Small intestine (tissue), 7 donors: ENCODE measurements around the gene CUTC. TPM values are rescaled to one million over a fixed set of nuclear protein-coding genes. Genes with fewer than 3 reads are reported as not detected.

Source experiments
- DNase-seq, 2 donors: peaks; one replicate each; pipeline versions ENCODE4 v3.0.0 to v3.0.0-alpha.2; 2013
- FAIRE-seq: peaks from 2 replicates; lab custom pipeline; 2012; peaks lifted over from hg19 to GRCh38; lab: Jason Lieb, UNC
- H3K27ac ChIP-seq, 3 donors: one replicate each; pipeline ENCODE4 v1.5.1; 2013; ENCODE audit warnings: low read length in 2 of 3, mild to moderate bottlenecking in 2 of 3, control low read depth in 1 of 3, inconsistent platforms in 1 of 3, low read depth in 1 of 3, moderate library complexity in 1 of 3
- H3K27me3 ChIP-seq, 3 donors: one replicate each; pipeline ENCODE4 v1.6.1; 2013; ENCODE audit warnings: low read length in 3 of 3, inconsistent platforms in 1 of 3; ENCODE audit not compliant: control insufficient read depth in 3 of 3, insufficient read depth in 3 of 3
- H3K36me3 ChIP-seq, 3 donors: one replicate each; pipeline ENCODE4 v1.6.1; 2013; ENCODE audit warnings: low read length in 3 of 3, inconsistent platforms in 1 of 3, low read depth in 1 of 3, mild to moderate bottlenecking in 1 of 3, moderate library complexity in 1 of 3; ENCODE audit not compliant: control insufficient read depth in 3 of 3, insufficient read depth in 2 of 3
- H3K4me1 ChIP-seq, 3 donors: one replicate each; pipeline ENCODE4 v1.6.1; 2013; ENCODE audit warnings: low read length in 2 of 3, inconsistent platforms in 1 of 3, low read depth in 1 of 3, mild to moderate bottlenecking in 1 of 3, moderate library complexity in 1 of 3; ENCODE audit not compliant: control insufficient read depth in 3 of 3, insufficient read depth in 2 of 3
- H3K4me3 ChIP-seq, 3 donors: one replicate each; pipeline ENCODE4 v1.5.1; 2013; ENCODE audit warnings: low read length in 3 of 3, control low read depth in 1 of 3, inconsistent platforms in 1 of 3, low read depth in 1 of 3, mild to moderate bottlenecking in 1 of 3, moderate library complexity in 1 of 3
- H3K9me3 ChIP-seq, 2 donors: one replicate each; pipeline ENCODE4 v1.6.1; 2013; ENCODE audit warnings: low read depth in 1 of 2, low read length in 1 of 2; ENCODE audit not compliant: control insufficient read depth in 2 of 2, insufficient read depth in 1 of 2
- WGBS, 3 donors: extraction: QIAGEN DNeasy Blood & Tissue Kit; methylation state at CpG; one replicate each; pipeline ENCODE4 v1.1.7; 2013; 5-methylcytosine and 5-hydroxymethylcytosine counted together
- polyA plus RNA-seq, 4 donors: library from polyadenylated mRNA; stranded (reverse) in 3 of 4; unstranded in 1 of 4; fragments of 200-250 nt in 3 of 4; fragments of 120-200 nt in 1 of 4; gene quantifications; one replicate each; pipeline versions ENCODE4 v1.2.1 to v1.2.3, GENCODE V29; 2013
- donor health status: healthy with polysubstance abuse.
- donor health status: control.
- donor health status: control.
- donor health status: Bipolar disorder and iron deficiency.
- donor health status: healthy.

The CUTC gene
- polyA plus RNA-seq, 4 donors, result 21.1 to 24.3 (median 21.6) TPM

DNA sequence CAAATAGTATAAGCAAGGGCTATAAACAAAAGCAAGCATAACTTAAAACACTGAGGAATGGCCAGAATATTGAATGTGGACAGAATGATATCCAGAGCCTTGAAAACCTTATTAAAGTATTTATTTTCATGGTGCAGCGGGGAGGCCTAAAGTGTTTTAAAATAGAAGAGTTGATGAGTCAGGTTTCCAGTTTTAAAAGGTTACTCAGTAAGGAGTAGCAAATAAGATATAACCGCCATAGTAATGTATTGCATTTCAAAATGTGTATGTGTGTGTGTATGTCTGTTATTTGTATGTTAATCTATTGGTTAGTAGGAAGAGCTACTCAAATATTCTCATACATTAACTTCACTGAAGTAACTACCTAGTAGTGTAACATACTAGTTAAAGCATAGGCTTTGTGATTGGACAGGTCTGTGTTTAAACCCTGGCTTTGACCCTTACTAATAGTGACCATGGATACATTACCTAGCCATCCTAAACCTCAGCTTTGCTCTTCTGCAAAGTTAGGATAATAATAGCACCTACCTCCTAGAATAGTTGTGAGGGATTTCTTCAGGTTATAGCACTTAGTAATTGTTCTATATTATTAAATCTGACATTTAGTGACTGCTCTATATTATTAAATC is 16.9 kb downstream of the CUTC start:
- FAIRE-seq (no peak), DNase-seq (no peak)
- Histone ChIP-seq H3K27me3 (no peaks in the 10 kb centered on the region), H3K4me3 (no peak overlapping the region), H3K4me1 (no peaks in the 10 kb centered on the region), H3K27ac (no peak overlapping the region), H3K9me3 (no peaks in the 10 kb centered on the region), H3K36me3 (peaks cover 13 to 33% (median 20%) of the 10 kb centered on the region in 3 donors)
- WGBS, 3 donors, result 98 to 100% (median 99%) methylated on average over 2 of the region's 2 CpGs

DNA sequence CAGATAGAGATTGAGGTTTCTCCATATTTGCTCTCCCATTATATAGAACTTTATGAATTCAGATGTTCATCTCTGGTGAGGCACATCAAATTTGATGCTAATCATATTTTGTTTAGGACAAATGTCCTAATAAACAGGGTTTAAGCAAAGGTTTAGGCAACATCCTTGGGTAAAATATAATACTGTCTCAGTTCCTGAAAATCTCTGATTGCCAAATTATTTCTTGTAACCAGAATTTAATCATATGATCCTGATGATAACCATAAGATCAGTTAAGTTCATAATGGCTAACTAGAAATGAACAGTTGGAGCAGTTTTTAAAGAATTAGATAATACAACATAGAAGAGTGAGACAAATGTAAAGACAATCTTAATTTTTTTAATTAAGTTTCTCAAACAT is 18.6 kb downstream of the CUTC start:
- Histone ChIP-seq H3K4me3 (no peak overlapping the region), H3K27me3 (no peaks in the 10 kb centered on the region), H3K9me3 (no peaks in the 10 kb centered on the region), H3K27ac (no peak overlapping the region), H3K4me1 (peaks cover 0 to 6% (median 0%) of the 10 kb centered on the region in 3 donors), H3K36me3 (peaks cover 16 to 26% (median 19%) of the 10 kb centered on the region in 3 donors)
- no peak for DNase-seq
- no peak for FAIRE-seq

GRCh38 chr10:99754670-99755069 is 22.6 kb downstream of the CUTC start:
- peak; percentile 36 to 65 for DNase-seq
- peaks cover 14 to 28% (median 16%) of the 10 kb centered on the region in 3 donors for H3K36me3 ChIP-seq

DNA sequence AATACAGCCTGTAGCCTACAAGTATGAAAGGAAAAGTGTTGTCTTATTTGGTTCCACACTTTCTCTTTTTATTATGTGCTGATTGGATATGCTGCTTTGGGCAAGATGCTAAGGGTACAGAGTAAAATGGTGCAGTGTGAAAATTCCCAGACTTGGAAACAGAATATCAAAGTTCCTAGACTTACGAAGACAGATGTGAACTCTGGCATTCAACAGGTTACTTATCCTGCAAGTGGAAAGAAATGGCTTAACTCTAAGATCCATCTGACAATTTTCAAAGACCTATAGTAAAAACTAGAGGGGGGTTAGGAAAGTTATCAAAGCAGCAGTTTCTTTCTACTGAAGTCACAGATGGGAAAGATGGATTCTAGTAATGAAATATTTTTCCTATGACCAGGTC is 24.1 kb downstream of the CUTC start:
- peaks cover 16 to 39% (median 18%) of the 10 kb centered on the region in 3 donors for H3K36me3 ChIP-seq

More at GRCh38 chr10:99754670-99755069, 22.6 kb downstream of the CUTC start:
- Histone ChIP-seq H3K27ac (peak overlapping the region in 1 of 3 donors; percentile 31), H3K4me3 (no peak overlapping the region), H3K27me3 (no peaks in the 10 kb centered on the region), H3K4me1 (peaks cover 0 to 6% (median 0%) of the 10 kb centered on the region in 3 donors), H3K9me3 (no peaks in the 10 kb centered on the region)
- peak; percentile 30 for FAIRE-seq
- 31 to 72% (median 71%) methylated on average over 1 of the region's 1 CpG for WGBS, 3 donors

GRCh38 chr10:99758211-99758891 is 26.3 kb downstream of the CUTC start:
- DNase-seq (no peak), FAIRE-seq (no peak)
- Histone ChIP-seq H3K27me3 (no peaks in the 10 kb centered on the region), H3K36me3 (peaks cover 14 to 30% (median 15%) of the 10 kb centered on the region in 3 donors), H3K27ac (peak overlapping the region in 1 of 3 donors; percentile 62), H3K4me3 (no peak overlapping the region), H3K4me1 (peaks cover 0 to 9% (median 0%) of the 10 kb centered on the region in 3 donors), H3K9me3 (peaks cover 0 to 3% of the 10 kb centered on the region in 2 donors)
- 90 to 96% (median 92%) methylated on average over 2 of the region's 2 CpGs for WGBS, 3 donors

More for the DNA sequence above, 24.1 kb downstream of the CUTC start:
- no peak overlapping the region for H3K27ac ChIP-seq
- WGBS, 3 donors, result 92 to 100% (median 100%) methylated on average over 1 of the region's 1 CpG
- H3K4me1 ChIP-seq, result peaks cover 0 to 9% (median 0%) of the 10 kb centered on the region in 3 donors
- no peak overlapping the region for H3K4me3 ChIP-seq
- DNase-seq (no peak), FAIRE-seq (no peak)
- H3K27me3 ChIP-seq, result no peaks in the 10 kb centered on the region
- no peaks in the 10 kb centered on the region for H3K9me3 ChIP-seq

DNA sequence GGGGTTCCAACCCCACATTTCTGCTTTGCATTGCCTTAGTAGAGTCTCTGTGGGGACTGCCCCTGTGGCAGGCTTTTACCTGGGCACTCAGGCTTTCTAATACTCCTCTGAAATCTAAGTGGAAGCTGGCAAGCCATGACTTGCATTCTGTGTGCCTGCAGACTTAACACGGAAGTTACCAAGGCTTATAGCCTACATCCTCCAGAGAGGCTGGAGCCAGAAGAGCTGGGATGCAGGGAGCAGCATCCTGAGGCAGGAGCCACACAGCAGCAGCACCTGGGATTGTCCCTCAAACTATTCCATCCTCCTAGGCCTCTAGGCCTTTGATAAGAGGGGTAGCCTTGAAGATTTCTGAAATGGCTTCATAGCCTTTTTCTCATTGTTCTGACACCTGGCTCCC is 28.3 kb downstream of the CUTC start:
- FAIRE-seq, result no peak
- H3K4me3 ChIP-seq, result no peak overlapping the region
- no peaks in the 10 kb centered on the region for H3K27me3 ChIP-seq
- H3K9me3 ChIP-seq, result peaks cover 0 to 3% of the 10 kb centered on the region in 2 donors
- no peak overlapping the region for H3K27ac ChIP-seq
- peaks cover 0 to 3% (median 0%) of the 10 kb centered on the region in 3 donors for H3K4me1 ChIP-seq
- no peak for DNase-seq
- WGBS, 3 donors, result 99 to 100% (median 100%) methylated on average over 1 of the region's 1 CpG
- H3K36me3 ChIP-seq, result peaks cover 10 to 25% (median 14%) of the 10 kb centered on the region in 3 donors

- H3K27ac ChIP-seq, result no peak overlapping the region
- no peak for FAIRE-seq
Measured at GRCh38 chr10:99761365-99761764, 29.3 kb downstream of the CUTC start.

GRCh38 chr10:99765672-99766301 is 33.8 kb downstream of the CUTC start:
- Histone ChIP-seq H3K9me3 (peaks cover 0 to 3% of the 10 kb centered on the region in 2 donors), H3K27me3 (no peaks in the 10 kb centered on the region), H3K4me1 (peaks cover 0 to 12% (median 0%) of the 10 kb centered on the region in 3 donors), H3K27ac (no peak overlapping the region), H3K4me3 (no peak overlapping the region), H3K36me3 (peaks cover 0 to 5% (median 0%) of the 10 kb centered on the region in 3 donors)
- no peak for DNase-seq
- no peak for FAIRE-seq
- WGBS, 3 donors, result 59 to 72% (median 69%) methylated on average over 4 of the region's 4 CpGs

More at GRCh38 chr10:99761365-99761764, 29.3 kb downstream of the CUTC start:
- H3K36me3 ChIP-seq, result peaks cover 6 to 25% (median 7%) of the 10 kb centered on the region in 3 donors
- H3K4me3 ChIP-seq, result no peak overlapping the region
- peaks cover 0 to 3% of the 10 kb centered on the region in 2 donors for H3K9me3 ChIP-seq
- DNase-seq, result no peak
- peaks cover 0 to 3% (median 0%) of the 10 kb centered on the region in 3 donors for H3K4me1 ChIP-seq
- no peaks in the 10 kb centered on the region for H3K27me3 ChIP-seq
